ENCODE results near the gene PPFIA3. TPM values are rescaled to one million over a fixed set of nuclear protein-coding genes. Genes with fewer than 3 reads are reported as not detected.

Gene PPFIA3
- polyA plus RNA-seq, 2 of the 4 experiments (the other 2 are of a cell fraction): 3.2 to 7.3 TPM

DNA sequence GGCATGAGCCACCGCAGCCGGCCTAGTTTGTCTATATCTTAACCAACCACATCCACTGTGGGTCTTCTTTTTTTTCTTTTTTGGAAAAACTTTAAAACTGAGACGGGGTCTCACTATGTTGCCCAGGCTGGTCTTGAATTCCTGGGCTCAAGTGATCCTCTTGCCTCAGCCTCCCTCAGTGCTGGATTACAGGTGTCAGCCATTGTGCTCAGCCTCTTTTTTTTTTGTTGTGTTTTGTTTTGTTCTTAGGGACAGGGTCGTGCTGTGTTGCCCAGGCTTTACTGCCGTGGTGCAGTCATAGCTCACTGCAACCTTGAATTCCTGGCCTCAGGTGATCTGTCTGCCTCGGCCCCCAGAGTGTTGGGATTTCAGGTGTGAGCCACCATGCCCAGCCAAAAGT is 26.7 kb upstream of the PPFIA3 start:
- Histone ChIP-seq H3K9me3 (no peaks in the 10 kb centered on the region), H3K4me2 (no peak overlapping the region), H3K4me3 (no peak overlapping the region), H3K4me1 (peaks cover 12% of the 10 kb centered on the region), H3K27ac (no peak overlapping the region)
- DNase-seq (ENCODE audit: low read depth in 1 of 2, low spot score in 1 of 2): no peak
- ATAC-seq: no peak
- FAIRE-seq: no peak
- ChIA-PET CTCF (interaction anchor here (0.6 to 12.7 kb wide), 8 partner anchors 10 to 305 kb away, joined by 3 to 149 read pairs (median 4); no protein-coding TSS in a partner anchor), POLR2A (interaction anchor here (0.7 kb wide), 1 partner anchor 21 kb away, joined by 3 read pairs; no protein-coding TSS in a partner anchor)
- 96% methylated on average over 6 of the region's 6 CpGs for WGBS (ENCODE audit: missing lambda C conversion rate)
- TF ChIP-seq, protein P1, sequence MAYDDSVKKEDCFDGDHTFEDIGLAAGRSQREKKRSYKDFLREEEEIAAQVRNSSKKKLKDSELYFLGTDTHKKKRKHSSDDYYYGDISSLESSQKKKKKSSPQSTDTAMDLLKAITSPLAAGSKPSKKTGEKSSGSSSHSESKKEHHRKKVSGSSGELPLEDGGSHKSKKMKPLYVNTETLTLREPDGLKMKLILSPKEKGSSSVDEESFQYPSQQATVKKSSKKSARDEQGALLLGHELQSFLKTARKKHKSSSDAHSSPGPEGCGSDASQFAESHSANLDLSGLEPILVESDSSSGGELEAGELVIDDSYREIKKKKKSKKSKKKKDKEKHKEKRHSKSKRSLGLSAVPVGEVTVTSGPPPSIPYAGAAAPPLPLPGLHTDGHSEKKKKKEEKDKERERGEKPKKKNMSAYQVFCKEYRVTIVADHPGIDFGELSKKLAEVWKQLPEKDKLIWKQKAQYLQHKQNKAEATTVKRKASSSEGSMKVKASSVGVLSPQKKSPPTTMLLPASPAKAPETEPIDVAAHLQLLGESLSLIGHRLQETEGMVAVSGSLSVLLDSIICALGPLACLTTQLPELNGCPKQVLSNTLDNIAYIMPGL (CRISPR knock-in tag; IDR thresholded peaks at IDR 0.05; ENCODE audit: borderline replicate concordance): no peak
- TF ChIP-seq, protein P2, sequence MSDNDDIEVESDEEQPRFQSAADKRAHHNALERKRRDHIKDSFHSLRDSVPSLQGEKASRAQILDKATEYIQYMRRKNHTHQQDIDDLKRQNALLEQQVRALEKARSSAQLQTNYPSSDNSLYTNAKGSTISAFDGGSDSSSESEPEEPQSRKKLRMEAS (IDR thresholded peaks at IDR 0.05): no peak
- TF ChIP-seq, protein P3, sequence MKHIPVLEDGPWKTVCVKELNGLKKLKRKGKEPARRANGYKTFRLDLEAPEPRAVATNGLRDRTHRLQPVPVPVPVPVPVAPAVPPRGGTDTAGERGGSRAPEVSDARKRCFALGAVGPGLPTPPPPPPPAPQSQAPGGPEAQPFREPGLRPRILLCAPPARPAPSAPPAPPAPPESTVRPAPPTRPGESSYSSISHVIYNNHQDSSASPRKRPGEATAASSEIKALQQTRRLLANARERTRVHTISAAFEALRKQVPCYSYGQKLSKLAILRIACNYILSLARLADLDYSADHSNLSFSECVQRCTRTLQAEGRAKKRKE (CRISPR knock-in tag; IDR thresholded peaks at IDR 0.05; ENCODE audit: low read depth): no peak
- TF ChIP-seq HEYL (CRISPR knock-in tag; IDR thresholded peaks at IDR 0.05) (no peak), HOXB13 (CRISPR knock-in tag; IDR thresholded peaks at IDR 0.05; ENCODE audit: low read depth) (no peak), NPAS2 (CRISPR knock-in tag; IDR thresholded peaks at IDR 0.05; ENCODE audit: borderline replicate concordance) (no peak), POLR2AphosphoS2 (conservative IDR thresholded peaks at IDR 0.05; ENCODE audit: low read length) (no peak), HES2 (IDR thresholded peaks at IDR 0.05) (no peak), E2F6 (IDR thresholded peaks at IDR 0.05; ENCODE audit: borderline replicate concordance, low read depth) (no peak), CEBPB (IDR thresholded peaks at IDR 0.05) (no peak), RFX5 (IDR thresholded peaks at IDR 0.05) (no peak), GATA3 (IDR thresholded peaks at IDR 0.05; ENCODE audit: borderline replicate concordance) (no peak), NR3C1 (IDR thresholded peaks at IDR 0.05) (no peak), CTCF (IDR thresholded peaks at IDR 0.05) (no peak), ZC3H11A (IDR thresholded peaks at IDR 0.05) (no peak), EHMT2 (IDR thresholded peaks at IDR 0.05; ENCODE audit: low read depth) (no peak), ESRRA (IDR thresholded peaks at IDR 0.05; ENCODE audit: borderline replicate concordance, low read length) (no peak), CHD2 (IDR thresholded peaks at IDR 0.05; ENCODE audit: low read length, partially characterized antibody) (no peak), HOXA7 (CRISPR knock-in tag; IDR thresholded peaks at IDR 0.05) (no peak)
- TF ChIP-seq, protein P4, sequence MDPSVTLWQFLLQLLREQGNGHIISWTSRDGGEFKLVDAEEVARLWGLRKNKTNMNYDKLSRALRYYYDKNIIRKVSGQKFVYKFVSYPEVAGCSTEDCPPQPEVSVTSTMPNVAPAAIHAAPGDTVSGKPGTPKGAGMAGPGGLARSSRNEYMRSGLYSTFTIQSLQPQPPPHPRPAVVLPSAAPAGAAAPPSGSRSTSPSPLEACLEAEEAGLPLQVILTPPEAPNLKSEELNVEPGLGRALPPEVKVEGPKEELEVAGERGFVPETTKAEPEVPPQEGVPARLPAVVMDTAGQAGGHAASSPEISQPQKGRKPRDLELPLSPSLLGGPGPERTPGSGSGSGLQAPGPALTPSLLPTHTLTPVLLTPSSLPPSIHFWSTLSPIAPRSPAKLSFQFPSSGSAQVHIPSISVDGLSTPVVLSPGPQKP (IDR thresholded peaks at IDR 0.05; ENCODE audit: low read depth, low read length): no peak
